ENCODE results near the gene PSMG3. TPM values are rescaled to one million over a fixed set of nuclear protein-coding genes. Genes with fewer than 3 reads are reported as not detected.
A peak's percentile ranks its signal among the peaks of the same experiment; 100 is the strongest.

The PSMG3 gene
- total RNA-seq, 1 donor from 2014 or later, result 34.1 TPM

- TF ChIP-seq CTCF (IDR thresholded peaks at IDR 0.05), result no peak
- Histone ChIP-seq H3K9me3 (no peaks in the 10 kb centered on the region), H3K27ac (peak overlapping the region; percentile 98 to 99), H3K4me1 (peaks cover 9 to 40% of the 10 kb centered on the region in 2 donors), H3K4me3 (peak overlapping the region; percentile 76 to 91), H3K27me3 (no peaks in the 10 kb centered on the region), H3K36me3 (peaks cover 4 to 13% of the 10 kb centered on the region in 2 donors)
- peak; percentile 88 to 96 for DNase-seq (ENCODE audit: low spot score in 2 of 2)
- intact Hi-C loops (cut with DNase I), result loop anchor here (10.0 kb wide), 3 partner anchors 658 to 1102 kb away; partner anchors contain the start of genes GET4 and TTYH3
Measured at GRCh38 chr7:1532456-1533254, 37.2 kb downstream of the PSMG3 start.

- DNase-seq (ENCODE audit: low spot score in 2 of 2), result no peak
Measured at GRCh38 chr7:1531979-1532455, 37.8 kb downstream of the PSMG3 start.

GRCh38 chr7:1531263-1531978, 38.4 kb downstream of the PSMG3 start:
- Histone ChIP-seq H3K9me3 (no peaks in the 10 kb centered on the region), H3K27me3 (no peaks in the 10 kb centered on the region), H3K4me3 (peak overlapping the region; percentile 76 to 91), H3K4me1 (peaks cover 9 to 37% of the 10 kb centered on the region in 2 donors), H3K36me3 (peaks cover 4 to 13% of the 10 kb centered on the region in 2 donors), H3K27ac (peak overlapping the region; percentile 98 to 99)
- peak in 1 of 2 donors; percentile 85 for DNase-seq (ENCODE audit: low spot score in 2 of 2)
- no peak for TF ChIP-seq CTCF (IDR thresholded peaks at IDR 0.05)
- intact Hi-C loops (cut with DNase I), result loop anchor here (2.0 to 10.0 kb wide), 4 partner anchors 71 to 1103 kb away; partner anchors contain the start of genes GET4 and TTYH3

More at GRCh38 chr7:1531979-1532455, 37.8 kb downstream of the PSMG3 start:
- TF ChIP-seq CTCF (IDR thresholded peaks at IDR 0.05), result no peak
- intact Hi-C loops (cut with DNase I), result loop anchor here (2.0 to 10.0 kb wide), 4 partner anchors 71 to 1103 kb away; partner anchors contain the start of genes GET4 and TTYH3
- no peaks in the 10 kb centered on the region for H3K27me3 ChIP-seq
- peak overlapping the region; percentile 76 to 91 for H3K4me3 ChIP-seq
- peaks cover 4 to 13% of the 10 kb centered on the region in 2 donors for H3K36me3 ChIP-seq
- H3K9me3 ChIP-seq, result no peaks in the 10 kb centered on the region
- peak overlapping the region; percentile 98 to 99 for H3K27ac ChIP-seq
- H3K4me1 ChIP-seq, result peaks cover 9 to 40% of the 10 kb centered on the region in 2 donors

- peak overlapping the region; percentile 98 to 99 for H3K27ac ChIP-seq
- TF ChIP-seq CTCF (IDR thresholded peaks at IDR 0.05), result no peak
- no peaks in the 10 kb centered on the region for H3K9me3 ChIP-seq
- H3K27me3 ChIP-seq, result no peaks in the 10 kb centered on the region
- H3K4me3 ChIP-seq, result peak overlapping the region; percentile 76 to 91
- H3K36me3 ChIP-seq, result peaks cover 4 to 8% of the 10 kb centered on the region in 2 donors
- H3K4me1 ChIP-seq, result peaks cover 6 to 33% of the 10 kb centered on the region in 2 donors
- intact Hi-C loops (cut with DNase I), result loop anchor here (1.0 to 10.0 kb wide), 6 partner anchors 18 to 1104 kb away; partner anchors contain the start of genes GET4, INTS1 and TTYH3
- no peak for DNase-seq (ENCODE audit: low spot score in 2 of 2)
Measured at GRCh38 chr7:1530946-1531262, 38.9 kb downstream of the PSMG3 start.

GRCh38 chr7:1529383-1530116, 40.3 kb downstream of the PSMG3 start:
- H3K9me3 ChIP-seq, result no peaks in the 10 kb centered on the region
- peaks cover 6 to 23% of the 10 kb centered on the region in 2 donors for H3K4me1 ChIP-seq
- no peak overlapping the region for H3K27ac ChIP-seq
- H3K4me3 ChIP-seq, result peak overlapping the region in 1 of 2 donors; percentile 76
- intact Hi-C loops (cut with DNase I), result loop anchor here (1.0 to 10.0 kb wide), 6 partner anchors 16 to 1105 kb away; partner anchors contain the start of genes GET4, INTS1 and TTYH3
- TF ChIP-seq CTCF (IDR thresholded peaks at IDR 0.05), result no peak
- no peaks in the 10 kb centered on the region for H3K36me3 ChIP-seq
- no peak for DNase-seq (ENCODE audit: low spot score in 2 of 2)
- no peaks in the 10 kb centered on the region for H3K27me3 ChIP-seq
